Measurements from ENCODE around the gene RPL28.

The RPL28 gene

DNA sequence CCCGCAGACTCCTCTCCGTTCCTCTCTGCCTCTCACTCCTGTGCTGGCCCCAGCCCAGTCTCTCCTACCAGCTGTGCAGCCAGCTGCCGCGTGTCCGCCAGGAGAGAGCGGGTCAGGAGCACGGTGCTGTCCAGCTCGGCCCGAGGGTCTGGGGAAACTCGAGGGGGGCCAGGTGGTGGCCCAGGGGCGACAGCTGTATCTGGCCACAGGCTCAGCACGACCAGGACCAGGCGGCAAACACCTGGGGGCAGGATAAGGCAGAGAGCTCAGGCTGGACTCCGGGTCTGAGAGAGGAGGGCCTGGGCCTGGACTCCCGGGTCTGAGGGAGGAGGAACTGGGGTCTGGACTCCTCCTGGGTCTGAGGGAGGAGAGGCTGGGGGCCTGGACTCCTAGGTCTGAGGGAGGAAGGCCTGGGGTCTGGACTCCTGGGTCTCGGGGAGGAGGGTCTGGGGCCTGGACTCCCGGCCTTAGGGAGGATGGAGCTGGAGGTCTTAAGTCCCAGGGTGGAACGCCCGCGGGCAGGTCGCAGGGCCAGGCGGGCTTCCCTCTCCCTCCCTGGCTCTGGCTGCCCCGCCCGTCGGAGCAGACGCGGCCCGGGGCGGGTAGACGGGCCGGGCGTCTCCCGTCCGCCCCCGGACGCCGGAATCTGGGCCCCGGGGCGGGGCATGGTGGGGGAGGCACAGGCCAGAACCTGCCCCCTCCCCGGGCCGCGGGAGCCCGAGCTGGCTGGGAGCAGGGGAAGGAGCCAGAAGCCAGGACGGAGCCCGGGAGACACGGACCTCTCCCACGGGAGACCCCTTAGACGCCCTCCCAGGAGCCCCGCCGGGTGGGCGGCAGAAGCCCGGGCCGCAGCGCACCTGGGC, 16.8 kb upstream of the RPL28 start:
- no peak for TF ChIP-seq CTCF (IDR thresholded peaks at IDR 0.05; ENCODE audit: control insufficient read depth, insufficient read depth, low read depth, low read length, missing control alignments)
- DNase-seq (ENCODE audit: low read depth): no peak
- peak overlapping the region; percentile 67 for H3K4me3 ChIP-seq (ENCODE audit: control insufficient read depth, low read depth, low read length)

DNA sequence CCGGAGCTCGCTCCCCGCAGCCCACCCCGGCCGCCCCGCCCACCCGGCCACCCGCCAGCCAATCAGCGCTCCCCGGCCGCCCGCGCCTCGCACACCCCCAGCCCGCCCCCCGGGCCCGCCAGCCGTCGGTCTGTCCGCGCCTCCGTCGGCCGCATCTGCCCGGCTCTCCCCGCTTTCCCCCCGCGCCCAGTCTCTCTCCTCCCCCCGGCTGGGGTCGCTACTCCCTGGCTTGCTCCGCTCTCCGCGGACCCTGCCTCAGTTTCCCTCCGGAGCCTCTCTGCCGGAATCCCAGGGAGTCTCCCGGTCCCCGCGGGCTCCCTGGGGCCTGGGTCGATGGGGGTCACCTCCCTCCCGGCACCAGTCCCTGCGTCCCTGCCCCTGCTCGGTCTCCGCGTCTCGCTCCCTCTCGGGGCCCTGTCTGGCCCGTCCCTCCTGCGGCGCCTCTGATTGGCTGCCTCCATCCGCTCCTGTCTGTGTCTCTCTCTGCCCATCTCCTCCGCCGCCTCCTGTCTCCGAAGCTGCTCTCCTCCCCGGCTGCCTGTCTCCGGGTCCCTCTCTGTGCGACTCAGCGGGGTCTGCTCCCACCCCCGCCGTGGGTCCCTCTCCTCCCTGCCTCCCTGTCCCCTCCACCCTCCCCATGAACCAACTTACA, 16.0 kb upstream of the RPL28 start:
- peak overlapping the region; percentile 67 for H3K4me3 ChIP-seq (ENCODE audit: control insufficient read depth, low read depth, low read length)
- no peak for DNase-seq (ENCODE audit: low read depth)
- TF ChIP-seq CTCF (IDR thresholded peaks at IDR 0.05; ENCODE audit: control insufficient read depth, insufficient read depth, low read depth, low read length, missing control alignments): no peak

GRCh38 chr19:55370305-55370988, 15.3 kb upstream of the RPL28 start, which contains the start of gene IL11:
IL11 (minus strand) TSS chr19:55370463; CDS start chr19:55370310, 153 bp downstream.
- H3K4me3 ChIP-seq (ENCODE audit: control insufficient read depth, low read depth, low read length): peak within 1 kb of the TSS; percentile 67
- DNase-seq (ENCODE audit: low read depth): no peak
- TF ChIP-seq CTCF (IDR thresholded peaks at IDR 0.05; ENCODE audit: control insufficient read depth, insufficient read depth, low read depth, low read length, missing control alignments): no peak

GRCh38 chr19:55372316-55373081, 13.2 kb upstream of the RPL28 start:
- DNase-seq (ENCODE audit: low read depth): no peak
- no peak for TF ChIP-seq CTCF (IDR thresholded peaks at IDR 0.05; ENCODE audit: control insufficient read depth, insufficient read depth, low read depth, low read length, missing control alignments)
- no peak overlapping the region for H3K4me3 ChIP-seq (ENCODE audit: control insufficient read depth, low read depth, low read length)

- TF ChIP-seq CTCF (IDR thresholded peaks at IDR 0.05; ENCODE audit: control insufficient read depth, insufficient read depth, low read depth, low read length, missing control alignments): no peak
- no peak overlapping the region for H3K4me3 ChIP-seq (ENCODE audit: control insufficient read depth, low read depth, low read length)
- DNase-seq (ENCODE audit: low read depth): no peak
These were observed 12.3 kb upstream of the RPL28 start for GRCh38 chr19:55373306-55373992.
